GM21619 (cell line): ENCODE data around the gene MED27.

Experiments
- ATAC-seq: cut with Tn5 transposase; IDR thresholded peaks from one replicate; pipeline ENCODE4 v1.9.1; 2021; ENCODE audit not compliant: unreplicated experiment

The MED27 gene

DNA sequence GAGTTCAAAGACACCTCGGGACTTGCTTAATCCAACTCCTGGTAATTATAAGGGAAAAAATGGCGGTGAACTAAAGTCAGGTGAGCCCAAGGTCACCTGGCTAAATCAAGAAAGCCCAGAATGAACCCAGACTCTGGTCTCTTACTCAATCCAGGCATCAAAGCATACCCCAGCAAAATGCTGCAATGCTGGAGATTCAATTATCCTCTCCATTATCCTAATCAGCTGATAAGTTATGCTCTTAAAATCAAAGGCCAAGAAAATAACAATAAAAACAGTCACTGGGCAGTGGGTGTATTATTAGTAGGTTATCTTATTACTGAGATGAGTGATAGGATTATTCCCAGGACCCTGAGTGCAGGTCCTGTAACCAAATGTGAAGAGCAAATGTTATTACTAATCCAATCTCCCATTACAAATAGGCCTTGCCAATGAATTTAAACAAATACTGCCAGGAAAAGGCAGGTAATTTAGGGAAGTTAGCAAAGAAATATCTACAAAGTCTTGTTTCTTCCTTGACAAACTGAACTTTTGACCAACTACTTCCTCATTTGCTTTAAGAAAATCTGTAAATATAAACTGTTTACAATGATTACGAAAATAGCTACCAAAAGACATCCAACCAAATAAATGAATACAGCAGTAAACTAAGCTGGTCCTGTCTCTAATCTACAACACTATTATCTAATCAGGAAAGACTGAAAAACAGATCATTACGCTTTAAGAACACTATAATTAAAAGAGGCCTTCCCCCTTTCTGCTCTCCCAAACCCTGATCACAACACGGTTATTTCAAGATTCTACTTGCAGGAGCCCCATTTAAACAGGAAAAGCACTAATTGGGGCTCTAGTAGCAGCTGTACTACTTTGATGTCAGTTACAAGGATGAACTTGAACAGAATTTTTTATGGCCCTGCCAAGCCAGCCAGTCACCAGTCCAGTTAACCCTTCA, 103.2 kb downstream of the MED27 start:
- ATAC-seq: no peak

DNA sequence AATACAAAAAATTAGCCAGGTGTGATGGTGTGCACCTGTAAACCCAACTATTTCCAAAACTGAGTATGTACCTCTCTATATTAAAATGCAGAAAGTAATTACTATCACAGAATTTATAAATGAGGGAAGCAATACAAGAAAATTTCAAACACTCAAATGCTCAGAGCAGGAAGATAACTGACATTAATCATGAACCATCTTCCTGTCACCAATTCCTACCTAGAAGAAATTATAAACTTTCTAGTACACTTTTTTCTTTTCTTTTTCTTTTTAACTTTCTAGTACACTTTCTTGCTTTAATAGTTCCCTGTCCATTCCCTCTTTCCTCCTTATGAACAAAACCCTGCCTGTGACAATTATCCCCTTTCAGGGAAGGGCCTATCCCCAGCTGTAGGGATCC, 106.8 kb downstream of the MED27 start:
- no peak for ATAC-seq

DNA sequence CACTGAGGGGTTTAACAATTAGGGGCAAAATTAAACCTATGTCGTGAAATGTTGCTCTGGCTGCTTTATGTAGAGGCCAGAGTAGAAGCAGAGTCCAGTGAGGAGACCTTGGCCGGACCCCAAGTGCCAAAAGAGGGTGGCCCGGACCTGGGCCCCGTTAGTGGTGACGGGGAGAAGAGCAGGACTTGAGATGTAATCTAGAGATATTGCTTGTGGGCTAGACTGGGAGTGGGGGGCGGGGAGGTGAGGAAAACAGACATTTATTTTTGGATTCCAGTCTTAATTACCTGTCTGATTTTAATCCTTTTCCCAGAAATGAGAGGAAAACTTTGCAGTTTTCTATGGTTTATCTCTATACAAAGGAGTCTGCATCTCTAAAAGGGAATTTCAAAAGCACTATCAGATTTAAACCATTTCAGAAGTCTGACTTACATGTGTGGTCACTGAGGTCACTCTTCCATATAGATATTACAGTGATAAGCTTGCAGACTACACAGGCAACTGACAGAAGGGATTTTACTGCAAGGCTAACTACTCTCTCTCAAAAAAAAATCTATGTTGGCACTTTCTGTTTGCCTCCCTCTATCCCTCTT, 108.1 kb downstream of the MED27 start:
- no peak for ATAC-seq

GRCh38 chr9:131969469-131969989, 110.1 kb downstream of the MED27 start:
- no peak for ATAC-seq

- ATAC-seq: no peak
These were observed 111.0 kb downstream of the MED27 start for GRCh38 chr9:131968632-131969031.

- ATAC-seq: no peak
These were observed 113.8 kb downstream of the MED27 start for GRCh38 chr9:131965841-131966240.

DNA sequence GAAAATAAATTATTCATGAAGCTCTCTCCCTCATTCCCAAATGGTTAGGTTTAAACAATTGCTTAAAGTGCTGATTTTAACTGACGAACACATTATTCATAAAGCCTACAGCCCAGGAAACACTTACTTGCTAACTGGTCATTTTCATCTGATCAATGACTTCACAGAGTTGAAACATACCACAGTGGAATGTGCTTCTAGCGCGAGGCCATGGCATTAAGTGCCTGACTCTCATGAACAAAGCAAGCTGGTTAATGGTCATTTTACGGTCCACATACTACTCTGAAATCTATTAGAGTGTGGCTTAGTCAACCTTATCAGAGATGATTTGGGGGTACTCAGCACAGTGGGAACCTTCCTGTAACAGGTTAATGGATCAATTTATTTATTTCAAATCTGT, 114.6 kb downstream of the MED27 start:
- ATAC-seq: no peak

DNA sequence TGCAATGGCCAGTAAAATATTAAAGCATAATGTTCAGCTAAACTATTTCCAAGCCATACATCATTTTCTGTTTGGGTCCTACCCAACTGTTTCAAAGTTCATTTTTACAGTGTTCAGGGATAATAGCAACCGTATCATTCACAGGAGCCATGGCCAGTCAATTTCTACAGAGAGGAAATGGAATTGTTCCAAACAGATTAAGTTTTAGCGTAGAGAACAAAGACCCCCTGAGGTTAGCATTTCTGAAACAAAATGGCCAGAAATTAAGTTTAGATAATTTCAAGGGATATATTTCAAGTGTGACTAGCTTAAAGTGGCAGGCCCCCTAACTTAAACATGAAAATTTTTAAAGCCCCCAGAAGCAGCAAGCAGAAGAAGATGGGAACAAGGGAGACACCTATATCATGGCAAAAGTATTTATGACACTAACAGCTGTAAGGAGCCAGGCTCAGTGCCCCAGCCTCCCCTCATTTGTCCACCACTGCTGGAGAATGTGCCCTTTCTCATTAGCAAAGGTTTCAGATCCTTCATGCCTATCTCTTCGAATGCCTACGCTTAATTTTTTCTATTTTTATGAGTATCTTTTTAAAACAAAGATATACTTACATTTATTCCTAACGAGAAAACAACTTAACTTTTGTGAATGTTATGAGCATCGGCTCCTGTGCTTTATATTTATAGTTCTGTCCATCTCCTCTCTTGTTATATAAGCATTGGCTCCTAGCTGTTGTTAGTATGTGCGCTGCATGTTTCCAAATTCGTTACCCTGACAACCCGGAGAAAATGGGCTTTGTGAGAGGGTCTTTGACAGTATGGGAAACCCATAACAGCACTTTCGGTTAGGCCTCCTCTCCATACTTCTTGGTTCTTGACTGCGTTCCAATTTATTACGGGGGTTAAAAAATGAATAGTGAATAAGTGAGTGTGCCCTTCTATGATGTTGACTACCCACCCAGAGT, 116.3 kb downstream of the MED27 start:
- ATAC-seq: no peak

DNA sequence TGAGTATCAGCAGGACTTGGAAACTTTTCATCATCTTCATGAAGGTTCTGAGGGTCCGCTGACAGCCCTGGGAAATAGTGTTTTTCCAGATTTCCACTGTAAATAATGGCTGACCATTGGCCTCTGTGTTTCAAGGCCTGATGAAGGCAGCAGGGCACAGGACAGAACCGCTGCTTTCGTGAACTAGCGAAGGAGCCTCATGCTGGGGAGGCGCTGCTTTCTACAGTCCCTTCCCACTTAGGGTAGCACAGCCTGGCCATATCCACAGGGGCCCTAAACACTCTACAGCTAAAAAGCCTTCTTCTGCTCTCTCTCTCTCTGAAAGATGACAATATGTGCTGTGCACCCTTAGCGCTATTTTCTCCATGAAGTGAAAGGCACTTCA, 118.2 kb downstream of the MED27 start:
- ATAC-seq: no peak

DNA sequence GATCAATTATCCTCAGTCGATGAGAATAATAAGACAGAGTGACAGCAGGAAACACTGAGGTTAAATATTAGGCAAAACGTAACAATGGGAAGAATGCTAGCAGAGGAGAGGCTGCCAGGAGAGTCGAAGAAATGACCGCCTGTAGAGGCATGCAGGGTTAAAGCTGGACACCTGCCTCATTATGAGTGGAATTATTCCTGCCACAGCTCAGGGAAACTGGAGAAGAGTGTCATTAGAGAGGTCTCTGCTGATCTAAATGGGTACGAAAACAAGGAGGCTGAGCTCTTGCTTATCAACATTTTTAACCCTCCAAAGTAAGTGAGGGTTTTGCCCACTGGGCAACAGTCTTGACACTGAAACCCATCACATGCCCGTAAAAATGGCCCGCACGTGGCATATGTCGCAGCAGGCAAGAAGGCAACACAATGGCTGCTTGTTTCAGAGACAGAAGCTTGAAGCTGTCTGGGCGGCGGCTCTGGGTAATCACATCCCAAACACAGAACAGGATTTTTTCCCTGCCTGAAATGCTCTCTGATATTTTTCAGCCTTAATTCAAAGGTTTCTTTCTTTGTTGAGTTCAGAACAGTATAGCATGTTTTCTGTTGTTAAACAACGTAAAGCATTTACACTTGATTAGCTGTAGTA, 118.7 kb downstream of the MED27 start:
- no peak for ATAC-seq

- no peak for ATAC-seq
These were observed 119.4 kb downstream of the MED27 start for GRCh38 chr9:131960311-131960710.

- ATAC-seq: no peak
These were observed 119.8 kb downstream of the MED27 start for GRCh38 chr9:131959887-131960286.

GRCh38 chr9:131959056-131959455, 120.6 kb downstream of the MED27 start:
- ATAC-seq: no peak

- ATAC-seq: no peak
These were observed 125.4 kb downstream of the MED27 start for GRCh38 chr9:131954299-131954698.

DNA sequence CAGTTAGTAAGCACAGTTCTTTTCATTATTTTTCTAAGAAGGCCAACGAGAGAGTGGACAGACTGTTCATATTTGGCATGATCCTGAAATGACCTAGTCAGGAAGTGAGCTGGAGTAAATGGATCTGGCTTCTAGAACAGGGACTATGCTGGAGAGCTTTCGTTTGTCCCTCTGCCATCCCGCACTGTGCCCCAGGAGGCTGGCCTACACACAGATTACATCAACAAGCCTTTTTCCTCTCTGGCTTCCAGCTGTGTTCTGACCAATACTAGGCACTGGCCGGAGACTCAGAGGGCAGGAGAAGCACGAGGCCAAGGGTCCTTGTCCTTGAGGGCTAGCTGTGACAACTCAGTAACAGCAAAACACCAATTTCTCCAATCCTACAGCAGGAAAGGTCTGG, 127.8 kb downstream of the MED27 start:
- ATAC-seq: no peak

- no peak for ATAC-seq
These were observed 128.5 kb downstream of the MED27 start for GRCh38 chr9:131951155-131951554.

GRCh38 chr9:131950487-131950886, 129.2 kb downstream of the MED27 start:
- ATAC-seq: no peak

GRCh38 chr9:131946180-131946579, 133.5 kb downstream of the MED27 start:
- ATAC-seq: no peak

DNA sequence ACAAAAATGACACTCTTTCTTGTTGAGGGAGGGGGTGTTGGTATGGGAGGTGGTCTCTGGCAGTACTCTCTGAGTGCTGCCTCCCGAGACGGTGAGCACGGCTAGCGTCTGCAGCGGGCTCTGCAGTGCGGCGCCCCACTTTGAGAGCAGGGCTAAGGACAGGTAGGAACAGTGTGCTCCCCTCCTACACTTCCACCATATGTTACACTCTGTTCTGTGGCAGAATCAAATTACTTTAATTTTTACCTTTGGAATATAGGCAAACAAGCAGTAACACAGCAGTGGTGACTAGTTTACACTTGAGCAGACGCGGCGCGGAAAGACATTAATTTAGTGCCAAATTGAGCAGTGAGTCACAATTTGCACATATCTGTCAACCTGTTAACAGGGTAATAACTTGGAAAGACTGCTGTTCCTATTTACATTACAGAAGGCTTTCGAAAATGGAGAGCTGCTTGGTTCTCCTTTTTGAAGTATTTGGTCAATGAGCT, 136.3 kb downstream of the MED27 start:
- ATAC-seq: no peak

- ATAC-seq: no peak
These were observed 137.4 kb downstream of the MED27 start for GRCh38 chr9:131942146-131942720.
